SK-N-SH (cell line): ENCODE data around the gene PARD3. TPM values are rescaled to one million over a fixed set of nuclear protein-coding genes. Genes with fewer than 3 reads are reported as not detected.
A peak's percentile ranks its signal among the peaks of the same experiment; 100 is the strongest.

ENCODE experiments used
- CTCF ChIA-PET: fragments of 300-600, 350-600 bp; formaldehyde crosslinking; extraction: SDS; loops from one replicate; lab custom pipeline; 2021; lab: Yijun Ruan, JAX
- POLR2A ChIA-PET: fragments of 350-600 bp; sonication (Branson Sonifier 250); formaldehyde crosslinking; extraction: SDS; loops from one replicate; lab custom pipeline; 2020; ENCODE audit warnings: antibody characterized with exemption, inconsistent platforms; lab: Yijun Ruan, JAX
- DNase-seq: peaks from one replicate; pipeline ENCODE4 v3.0.0; 2012
- H2AFZ ChIP-seq: fragments of 200-600 bp; sonication (generic); 2 replicates; pipeline ENCODE4 v1.8.1; 2016; ENCODE audit warnings: antibody characterized with exemption, mild to moderate bottlenecking, low read depth
- H3F3A ChIP-seq: fragments of 200-600 bp; sonication (generic); replicated peaks from 2 replicates; pipeline ENCODE3; 2016; ENCODE audit warnings: antibody characterized with exemption, mild to moderate bottlenecking; ENCODE audit not compliant: insufficient read depth
- H3K27ac ChIP-seq, 2 experiments: fragments of 200-500 bp in 1 of 2; fragments of 200-600 bp in 1 of 2; sonication (Bioruptor generic) in 1 of 2; sonication (generic), shearing (Covaris generic) in 1 of 2; 2 replicates each; pipeline versions ENCODE4 v1.5.1 to v1.6.1; 2014 to 2016; ENCODE audit warnings: low read depth in 2 of 2, inconsistent platforms in 1 of 2, low read length in 1 of 2, mild to moderate bottlenecking in 1 of 2, mixed read lengths in 1 of 2
- H3K27me3 ChIP-seq: fragments of 200-600 bp; sonication (generic), shearing (Covaris generic); 2 replicates; pipeline ENCODE4 v1.6.1; 2016; ENCODE audit warnings: mixed run types; ENCODE audit not compliant: insufficient read depth
- H3K36me3 ChIP-seq, 2 experiments: fragments of 200-500 bp in 1 of 2; fragments of 200-600 bp in 1 of 2; sonication (Bioruptor generic) in 1 of 2; sonication (generic) in 1 of 2; replicated peaks in 1 of 2; 2 replicates each; pipeline versions ENCODE3 to v1.5.1; 2014 to 2016; ENCODE audit warnings: low read length in 1 of 2, mild to moderate bottlenecking in 1 of 2; ENCODE audit not compliant: insufficient read depth in 2 of 2, control insufficient read depth in 1 of 2
- H3K4me1 ChIP-seq, 2 experiments: fragments of 200-500 bp in 1 of 2; fragments of 200-600 bp in 1 of 2; sonication (Bioruptor generic) in 1 of 2; sonication (generic), shearing (Covaris generic) in 1 of 2; 2 replicates each; pipeline versions ENCODE4 v1.5.1 to v1.6.1; 2014 to 2016; ENCODE audit warnings: low read depth in 1 of 2, low read length in 1 of 2, mixed run types in 1 of 2; ENCODE audit not compliant: insufficient read depth in 2 of 2, control insufficient read depth in 1 of 2
- H3K4me2 ChIP-seq: fragments of 200-600 bp; sonication (generic), shearing (Covaris generic); 2 replicates; pipeline ENCODE4 v1.6.1; 2017; ENCODE audit warnings: mixed run types
- H3K4me3 ChIP-seq, 2 experiments: fragments of 200-500 bp in 1 of 2; fragments of 200-600 bp in 1 of 2; sonication (Bioruptor generic) in 1 of 2; sonication (generic), shearing (Covaris generic) in 1 of 2; 2 replicates each; pipeline versions ENCODE4 v1.5.1 to v1.8.1; 2014 to 2016; ENCODE audit warnings: low read depth in 2 of 2, inconsistent platforms in 1 of 2, low read length in 1 of 2, mild to moderate bottlenecking in 1 of 2, mixed read lengths in 1 of 2, moderate library complexity in 1 of 2
- H3K79me2 ChIP-seq: fragments of 200-600 bp; sonication (generic); 2 replicates; pipeline ENCODE4 v1.8.1; 2017; ENCODE audit warnings: mild to moderate bottlenecking; ENCODE audit not compliant: insufficient read depth
- H3K9ac ChIP-seq: fragments of 200-600 bp; sonication (generic); 2 replicates; pipeline ENCODE4 v1.6.1; 2017; ENCODE audit warnings: mixed run types
- H3K9me2 ChIP-seq: fragments of 200-600 bp; sonication (generic); 2 replicates; pipeline ENCODE4 v1.6.1; 2017; ENCODE audit warnings: mixed run types
- H3K9me3 ChIP-seq: fragments of 200-600 bp; sonication (generic); 2 replicates; pipeline ENCODE4 v1.6.1; 2017; ENCODE audit warnings: mixed run types, mild to moderate bottlenecking, moderate library complexity
- H4K20me1 ChIP-seq: fragments of 200-600 bp; sonication (generic); 2 replicates; pipeline ENCODE4 v1.6.1; 2017; ENCODE audit warnings: mild to moderate bottlenecking, mixed run types; ENCODE audit not compliant: insufficient read depth
- ELF1 ChIP-seq: IDR thresholded peaks from 2 replicates; pipeline ENCODE4 v1.4.0; 2012
- EP300 ChIP-seq, 2 experiments: IDR thresholded peaks; 2 replicates each; pipeline versions ENCODE4 v1.4.0 to v1.6.1; 2012; ENCODE audit warnings: borderline replicate concordance in 1 of 2, low read depth in 1 of 2, low read length in 1 of 2
- FOSL2 ChIP-seq: IDR thresholded peaks from 2 replicates; pipeline ENCODE4 v1.4.0; 2012; ENCODE audit warnings: low read depth, mild to moderate bottlenecking, moderate library complexity, borderline replicate concordance
- FOXM1 ChIP-seq: IDR thresholded peaks from 2 replicates; pipeline ENCODE4 v1.4.0; 2012; ENCODE audit warnings: low read depth, mild to moderate bottlenecking
- GABPA ChIP-seq: IDR thresholded peaks from 2 replicates; pipeline ENCODE4 v1.4.0; 2012; ENCODE audit warnings: low read depth, mild to moderate bottlenecking
- JUND ChIP-seq: IDR thresholded peaks from 2 replicates; pipeline ENCODE4 v1.4.0; 2012
- NFIC ChIP-seq: IDR thresholded peaks from 2 replicates; pipeline ENCODE4 v1.4.0; 2012; ENCODE audit warnings: borderline replicate concordance
- NRF1 ChIP-seq: IDR thresholded peaks from 2 replicates; pipeline ENCODE4 v1.6.1; 2012; ENCODE audit warnings: low read depth, mild to moderate bottlenecking, low read length
- POLR2AphosphoS5 ChIP-seq: IDR thresholded peaks from 2 replicates; pipeline ENCODE4 v1.6.1; 2012; ENCODE audit warnings: low read depth, low read length
- RAD21 ChIP-seq: IDR thresholded peaks from 2 replicates; pipeline ENCODE4 v1.6.1; 2012; ENCODE audit warnings: mild to moderate bottlenecking, low read length
- RCOR1 ChIP-seq: fragments of 150-350 bp; IDR thresholded peaks from 2 replicates; pipeline ENCODE4 v1.6.1; 2017; ENCODE audit warnings: antibody characterized with exemption, low read length
- RFX5 ChIP-seq: IDR thresholded peaks from 2 replicates; pipeline ENCODE4 v1.6.1; 2012; ENCODE audit warnings: mild to moderate bottlenecking, improper control_type of control experiment, low read length
- SIN3A ChIP-seq: IDR thresholded peaks from 2 replicates; pipeline ENCODE4 v1.6.1; 2012; ENCODE audit warnings: low read depth, mild to moderate bottlenecking, low read length, moderate library complexity, borderline replicate concordance
- TCF12 ChIP-seq: IDR thresholded peaks from 2 replicates; pipeline ENCODE4 v1.4.0; 2012
- TEAD4 ChIP-seq: IDR thresholded peaks from 2 replicates; pipeline ENCODE4 v1.4.0; 2012; ENCODE audit warnings: mild to moderate bottlenecking, borderline replicate concordance; ENCODE audit not compliant: insufficient read depth
- WGBS: methylation state at CpG from one replicate; pipeline ENCODE4 v1.1.6; 2017; ENCODE audit warnings: low lambda C conversion rate; 5-methylcytosine and 5-hydroxymethylcytosine counted together
- polyA plus RNA-seq, 3 experiments: library from polyadenylated mRNA; depleted of rRNA; stranded (reverse); fragments of >200 nt; gene quantifications; 2 replicates each; pipeline ENCODE4 v1.2.3, GENCODE V29; 2012
- TF ChIP-seq, protein P1 (sequence below): IDR thresholded peaks from 2 replicates; pipeline ENCODE4; 2012
- TF ChIP-seq, protein P2 (sequence below): IDR thresholded peaks from 2 replicates; pipeline ENCODE4 v1.6.1; 2012; ENCODE audit warnings: mild to moderate bottlenecking, low read depth, low read length, moderate library complexity
- TF ChIP-seq, protein P3 (sequence below): IDR thresholded peaks from 2 replicates; pipeline ENCODE4 v1.4.0; 2012; ENCODE audit warnings: low read depth, borderline replicate concordance
- TF ChIP-seq, protein P4 (sequence below): IDR thresholded peaks from 2 replicates; pipeline ENCODE4 v1.4.0; 2012; ENCODE audit warnings: low read depth

The PARD3 gene
- polyA plus RNA-seq, 1 of the 3 experiments (the other 2 are of a cell fraction) = 29.4 TPM

DNA sequence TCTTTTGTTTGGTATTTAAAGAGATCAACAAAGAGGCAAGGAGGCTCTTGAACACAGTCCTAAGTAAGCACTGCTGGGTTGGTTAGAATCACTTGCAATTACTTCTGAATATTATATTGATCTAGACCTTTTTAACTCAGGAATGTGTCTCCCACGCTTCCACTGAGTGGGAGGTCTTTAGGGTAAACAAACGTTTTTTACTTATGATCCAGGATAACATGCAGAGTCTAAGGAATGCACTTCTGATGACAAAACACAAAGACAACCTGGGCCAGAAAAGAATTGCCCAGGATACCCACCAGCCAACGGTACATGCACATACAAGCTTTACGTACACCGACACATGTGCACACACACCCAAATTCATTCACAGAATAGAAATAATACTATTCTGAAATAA, 626.9 kb downstream of the PARD3 start:
- WGBS = 87% methylated on average over 5 of the region's 5 CpGs
- TF ChIP-seq ELF1 (no peak), RFX5 (no peak), RCOR1 (no peak)
- Histone ChIP-seq H3K9me2 (no peaks in the 10 kb centered on the region), H3K79me2 (no peaks in the 10 kb centered on the region), H3K27ac (peak overlapping the region in 1 of 2 experiments; percentile 66; a peak in 1 of 4 replicates), H3K27me3 (no peaks in the 10 kb centered on the region), H3K36me3 (no peaks in the 10 kb centered on the region), H3K4me1 (peaks cover 13 to 24% of the 10 kb centered on the region in 2 experiments), H4K20me1 (no peaks in the 10 kb centered on the region), H3F3A (peaks cover 15% of the 10 kb centered on the region), H3K9ac (no peak overlapping the region), H3K4me2 (no peak overlapping the region), H2AFZ (no peak overlapping the region), H3K9me3 (no peaks in the 10 kb centered on the region), H3K4me3 (no peak overlapping the region)
- CTCF ChIA-PET = no interaction called here
- POLR2A ChIA-PET = no interaction called here
- DNase-seq = no peak

DNA sequence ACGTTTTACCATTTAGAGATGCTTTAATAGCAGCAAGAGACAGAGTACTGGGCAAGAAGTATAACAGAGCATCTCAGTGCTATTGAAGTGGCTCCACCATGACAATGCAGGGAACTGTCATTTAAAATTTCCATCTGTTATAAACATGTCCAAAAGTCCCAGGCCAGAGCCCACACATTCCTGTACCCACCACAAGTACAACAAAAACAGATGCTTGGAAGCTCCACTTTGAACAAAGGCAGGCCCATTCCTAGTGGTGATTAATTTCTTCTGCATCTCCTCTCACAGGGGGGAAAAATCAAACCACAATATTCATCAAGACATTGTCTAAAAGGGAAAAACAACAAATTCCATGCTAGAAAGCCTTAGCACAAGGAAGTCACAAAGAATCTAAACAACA, 627.9 kb downstream of the PARD3 start:
- ChIA-PET CTCF (no interaction called here), POLR2A (no interaction called here)
- Histone ChIP-seq H3K4me3 (no peak overlapping the region), H3K27me3 (no peaks in the 10 kb centered on the region), H3K27ac (peak overlapping the region; percentile 55 to 66; a peak in 2 of 4 replicates), H3K9me2 (no peaks in the 10 kb centered on the region)
- peak; percentile 87 for TF ChIP-seq JUND
- peak; percentile 76 for TF ChIP-seq POLR2AphosphoS5
- TF ChIP-seq, protein P1, sequence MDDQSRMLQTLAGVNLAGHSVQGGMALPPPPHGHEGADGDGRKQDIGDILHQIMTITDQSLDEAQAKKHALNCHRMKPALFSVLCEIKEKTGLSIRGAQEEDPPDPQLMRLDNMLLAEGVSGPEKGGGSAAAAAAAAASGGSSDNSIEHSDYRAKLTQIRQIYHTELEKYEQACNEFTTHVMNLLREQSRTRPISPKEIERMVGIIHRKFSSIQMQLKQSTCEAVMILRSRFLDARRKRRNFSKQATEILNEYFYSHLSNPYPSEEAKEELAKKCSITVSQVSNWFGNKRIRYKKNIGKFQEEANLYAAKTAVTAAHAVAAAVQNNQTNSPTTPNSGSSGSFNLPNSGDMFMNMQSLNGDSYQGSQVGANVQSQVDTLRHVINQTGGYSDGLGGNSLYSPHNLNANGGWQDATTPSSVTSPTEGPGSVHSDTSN = peak; percentile 93
- peak; percentile 78; the same call in 1 of the 2 replicates for TF ChIP-seq NFIC
- TF ChIP-seq TCF12 = peak; percentile 99
- TF ChIP-seq, protein P2, sequence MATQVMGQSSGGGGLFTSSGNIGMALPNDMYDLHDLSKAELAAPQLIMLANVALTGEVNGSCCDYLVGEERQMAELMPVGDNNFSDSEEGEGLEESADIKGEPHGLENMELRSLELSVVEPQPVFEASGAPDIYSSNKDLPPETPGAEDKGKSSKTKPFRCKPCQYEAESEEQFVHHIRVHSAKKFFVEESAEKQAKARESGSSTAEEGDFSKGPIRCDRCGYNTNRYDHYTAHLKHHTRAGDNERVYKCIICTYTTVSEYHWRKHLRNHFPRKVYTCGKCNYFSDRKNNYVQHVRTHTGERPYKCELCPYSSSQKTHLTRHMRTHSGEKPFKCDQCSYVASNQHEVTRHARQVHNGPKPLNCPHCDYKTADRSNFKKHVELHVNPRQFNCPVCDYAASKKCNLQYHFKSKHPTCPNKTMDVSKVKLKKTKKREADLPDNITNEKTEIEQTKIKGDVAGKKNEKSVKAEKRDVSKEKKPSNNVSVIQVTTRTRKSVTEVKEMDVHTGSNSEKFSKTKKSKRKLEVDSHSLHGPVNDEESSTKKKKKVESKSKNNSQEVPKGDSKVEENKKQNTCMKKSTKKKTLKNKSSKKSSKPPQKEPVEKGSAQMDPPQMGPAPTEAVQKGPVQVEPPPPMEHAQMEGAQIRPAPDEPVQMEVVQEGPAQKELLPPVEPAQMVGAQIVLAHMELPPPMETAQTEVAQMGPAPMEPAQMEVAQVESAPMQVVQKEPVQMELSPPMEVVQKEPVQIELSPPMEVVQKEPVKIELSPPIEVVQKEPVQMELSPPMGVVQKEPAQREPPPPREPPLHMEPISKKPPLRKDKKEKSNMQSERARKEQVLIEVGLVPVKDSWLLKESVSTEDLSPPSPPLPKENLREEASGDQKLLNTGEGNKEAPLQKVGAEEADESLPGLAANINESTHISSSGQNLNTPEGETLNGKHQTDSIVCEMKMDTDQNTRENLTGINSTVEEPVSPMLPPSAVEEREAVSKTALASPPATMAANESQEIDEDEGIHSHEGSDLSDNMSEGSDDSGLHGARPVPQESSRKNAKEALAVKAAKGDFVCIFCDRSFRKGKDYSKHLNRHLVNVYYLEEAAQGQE = 0 out of 2 replicates have a peak, but pooled peaks have one; percentile 47
- TF ChIP-seq RCOR1 = no peak
- TF ChIP-seq GABPA = no peak
- TF ChIP-seq RAD21 = no peak
- TF ChIP-seq NRF1 = no peak
- TF ChIP-seq FOSL2 = peak; percentile 63
- TF ChIP-seq FOXM1 = peak; percentile 72; the same call in 1 of the 2 replicates
- TF ChIP-seq TEAD4 = peak; percentile 71; the same call in 1 of the 2 replicates
- peak; percentile 70 to 86 for TF ChIP-seq EP300 (IDR thresholded peaks at IDR 0.05; ENCODE audit: borderline replicate concordance in 1 of 2, low read depth in 1 of 2, low read length in 1 of 2)
- TF ChIP-seq, protein P3, sequence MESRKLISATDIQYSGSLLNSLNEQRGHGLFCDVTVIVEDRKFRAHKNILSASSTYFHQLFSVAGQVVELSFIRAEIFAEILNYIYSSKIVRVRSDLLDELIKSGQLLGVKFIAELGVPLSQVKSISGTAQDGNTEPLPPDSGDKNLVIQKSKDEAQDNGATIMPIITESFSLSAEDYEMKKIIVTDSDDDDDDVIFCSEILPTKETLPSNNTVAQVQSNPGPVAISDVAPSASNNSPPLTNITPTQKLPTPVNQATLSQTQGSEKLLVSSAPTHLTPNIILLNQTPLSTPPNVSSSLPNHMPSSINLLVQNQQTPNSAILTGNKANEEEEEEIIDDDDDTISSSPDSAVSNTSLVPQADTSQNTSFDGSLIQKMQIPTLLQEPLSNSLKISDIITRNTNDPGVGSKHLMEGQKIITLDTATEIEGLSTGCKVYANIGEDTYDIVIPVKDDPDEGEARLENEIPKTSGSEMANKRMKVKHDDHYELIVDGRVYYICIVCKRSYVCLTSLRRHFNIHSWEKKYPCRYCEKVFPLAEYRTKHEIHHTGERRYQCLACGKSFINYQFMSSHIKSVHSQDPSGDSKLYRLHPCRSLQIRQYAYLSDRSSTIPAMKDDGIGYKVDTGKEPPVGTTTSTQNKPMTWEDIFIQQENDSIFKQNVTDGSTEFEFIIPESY = 0 out of 2 replicates have a peak, but pooled peaks have one; percentile 30
- TF ChIP-seq SIN3A = peak; percentile 35; the same call in 1 of the 2 replicates
- TF ChIP-seq, protein P4, sequence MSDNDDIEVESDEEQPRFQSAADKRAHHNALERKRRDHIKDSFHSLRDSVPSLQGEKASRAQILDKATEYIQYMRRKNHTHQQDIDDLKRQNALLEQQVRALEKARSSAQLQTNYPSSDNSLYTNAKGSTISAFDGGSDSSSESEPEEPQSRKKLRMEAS = 0 out of 2 replicates have a peak, but pooled peaks have one; percentile 33
- TF ChIP-seq, all 33 proteins: peak for 13
- no peaks in the 10 kb centered on the region for H3K9me3 ChIP-seq
- H2AFZ ChIP-seq = no peak overlapping the region
- no peak for DNase-seq
- H3K36me3 ChIP-seq = no peaks in the 10 kb centered on the region
- H3K9ac ChIP-seq = no peak overlapping the region
- H3F3A ChIP-seq = peaks cover 15% of the 10 kb centered on the region
- peak overlapping the region; percentile 23; the same call in 1 of the 2 replicates for H3K4me2 ChIP-seq
- no peaks in the 10 kb centered on the region for H4K20me1 ChIP-seq
- H3K4me1 ChIP-seq = peaks cover 21 to 26% of the 10 kb centered on the region in 2 experiments
- 55% methylated on average over 1 of the region's 1 CpG for WGBS
- H3K79me2 ChIP-seq = no peaks in the 10 kb centered on the region
